Stimulated activated CD4-positive, alpha-beta T cell treated with anti-CD3 and anti-CD28 coated beads, Interleukin-12 subunit alpha, Interleukin-12 subunit beta, amount 100 ng/mL, for 24 hours (primary cell): ENCODE data around the gene KRT83.
"Not testable (repeated sequence)": the region's sequence is repeated elsewhere in the genome, so short reads cannot be mapped to it uniquely, and the experiment has no call there.

Experiments used
- DNase-seq, 2 experiments: peaks; one replicate each; pipeline ENCODE4 v3.0.0-alpha.2; 2020; ENCODE audit warnings: low read depth in 2 of 2

KRT83 gene

DNA sequence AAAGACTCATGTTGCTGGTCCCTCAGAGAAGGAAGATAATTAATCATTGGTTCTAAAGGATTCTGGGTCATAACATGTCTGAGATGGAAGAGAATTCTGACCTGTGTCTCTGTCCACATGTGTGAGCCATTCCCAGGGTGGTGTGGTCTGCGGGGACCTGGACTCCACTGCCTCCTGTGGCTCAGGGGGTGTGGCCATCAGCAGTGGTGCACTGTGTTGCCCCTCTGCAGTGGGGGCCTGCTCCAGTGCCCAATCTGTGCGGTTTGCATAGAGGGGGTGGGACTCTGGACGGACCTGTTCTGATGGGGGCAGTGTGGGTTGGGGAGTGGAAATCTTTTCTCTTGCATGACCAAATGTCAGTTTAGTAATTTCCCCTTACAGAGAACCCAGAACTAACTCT, 32.6 kb upstream of the KRT83 start:
- no peak for DNase-seq

DNA sequence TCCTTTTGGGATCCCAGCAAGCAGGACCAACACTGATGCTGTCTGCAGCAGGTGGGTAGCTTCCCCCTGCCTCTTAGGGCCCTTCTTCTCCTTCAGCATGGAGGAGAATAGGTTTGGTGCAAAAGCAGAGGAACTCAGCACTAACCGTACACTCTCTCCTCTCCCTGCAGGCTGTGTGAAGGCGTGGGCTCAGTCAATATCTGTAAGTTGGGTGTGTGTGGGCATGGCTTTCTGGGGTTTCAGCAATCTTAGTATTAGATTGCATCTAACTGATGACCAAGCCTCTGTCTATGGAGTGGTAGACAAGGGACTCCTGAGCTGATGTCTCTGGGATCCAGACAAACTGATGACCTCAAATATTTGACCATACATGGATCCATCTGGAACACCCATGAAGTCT, 31.8 kb upstream of the KRT83 start:
- DNase-seq, result no peak

GRCh38 chr12:52351196-52352059, 30.2 kb upstream of the KRT83 start:
- DNase-seq, result no peak

GRCh38 chr12:52350786-52351185, 29.6 kb upstream of the KRT83 start:
- DNase-seq, result no peak

DNA sequence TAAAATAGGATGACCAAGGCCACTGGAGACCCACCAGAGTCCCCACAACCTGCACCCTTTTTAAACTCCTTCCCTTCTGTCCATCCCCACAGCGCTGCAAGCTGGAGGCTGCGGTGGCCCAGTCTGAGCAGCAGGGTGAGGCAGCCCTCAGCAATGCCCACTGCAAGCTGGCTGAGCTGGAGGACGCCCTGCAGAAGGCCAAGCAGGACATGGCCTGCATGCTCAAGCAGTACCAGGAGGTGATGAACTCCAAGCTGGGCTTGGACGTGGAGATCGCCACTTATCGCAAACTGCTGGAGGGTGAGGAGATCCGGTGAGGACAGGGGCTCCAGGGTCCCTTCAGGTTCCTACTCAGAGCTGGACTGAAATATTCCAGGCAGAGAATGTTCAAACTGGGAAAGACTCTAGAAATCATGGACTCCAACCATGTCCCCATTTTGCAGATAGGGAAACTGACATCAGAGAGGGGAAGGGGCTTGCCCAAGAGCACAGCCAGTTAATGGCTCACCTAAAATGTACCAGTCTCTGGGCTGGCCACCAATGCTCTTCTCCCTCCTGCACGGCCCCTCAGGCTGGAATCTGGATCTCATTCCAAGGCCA, 28.9 kb upstream of the KRT83 start:
- DNase-seq, result no peak

- DNase-seq, result no peak
Observed at GRCh38 chr12:52349196-52349595, 28.0 kb upstream of the KRT83 start.

DNA sequence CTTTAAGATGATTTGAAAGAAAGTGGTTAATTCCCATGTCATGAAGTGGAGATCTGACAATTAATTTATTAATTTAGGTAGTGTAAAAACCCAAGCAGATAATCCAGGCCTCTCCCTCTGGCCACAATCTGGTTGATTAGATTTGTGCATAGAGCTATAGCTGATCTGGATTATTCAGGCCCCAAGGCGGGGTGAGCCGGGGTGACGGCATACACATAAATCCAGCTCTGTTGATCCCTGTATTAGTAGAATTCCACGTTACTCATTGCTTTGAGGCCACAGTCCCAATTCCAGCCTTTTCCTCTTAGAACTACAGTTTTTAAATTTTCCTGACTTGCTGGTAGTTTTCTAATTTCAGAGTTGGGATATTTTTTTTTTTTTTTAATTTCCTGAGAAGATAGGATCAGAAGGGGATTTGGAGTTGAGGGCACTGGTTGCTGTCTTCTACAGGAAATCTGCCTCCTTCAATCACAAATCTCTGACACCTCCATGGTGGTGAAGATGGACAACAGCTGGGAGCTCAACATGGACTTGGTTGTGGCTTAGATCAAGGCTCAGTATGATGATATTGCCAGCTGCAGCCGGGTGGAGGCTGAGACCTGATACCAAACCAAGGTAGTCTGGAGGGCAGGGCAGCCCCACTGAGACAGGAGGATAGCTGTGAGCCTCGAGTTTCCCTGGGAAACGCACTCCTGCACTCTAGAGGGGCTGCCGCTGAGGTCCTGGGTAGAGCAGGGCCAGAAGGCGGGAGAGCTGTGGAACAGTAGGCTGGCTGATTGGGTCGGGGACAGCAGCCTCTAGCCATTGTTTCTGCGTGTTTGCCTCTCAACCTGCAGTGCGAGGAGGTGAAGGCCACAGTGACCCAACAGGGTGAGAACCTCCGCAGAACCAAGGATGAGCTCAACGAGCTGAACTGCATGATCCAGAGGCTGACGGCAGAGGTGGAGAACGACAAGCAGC, 26.6 kb upstream of the KRT83 start:
- DNase-seq, result no peak

DNA sequence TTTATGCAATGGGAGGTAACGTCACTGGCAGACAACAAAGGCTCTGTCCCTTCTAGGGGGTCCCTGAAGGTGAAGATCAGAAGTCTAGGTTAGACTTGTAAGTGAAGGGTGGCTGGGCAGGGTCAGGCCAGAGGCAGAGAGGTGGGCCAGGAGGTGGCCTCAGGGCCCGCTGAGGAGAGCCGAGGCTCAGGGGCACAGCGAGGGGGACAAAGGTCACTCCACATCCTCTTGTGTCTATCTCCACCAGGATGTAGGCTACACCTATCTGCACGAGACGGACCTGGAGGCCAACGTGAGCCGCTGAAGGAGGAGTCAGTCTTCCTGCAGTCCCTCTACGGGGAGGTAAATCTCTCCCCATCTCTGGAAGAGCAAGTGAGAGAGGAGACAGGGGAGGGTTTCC, 25.8 kb upstream of the KRT83 start:
- no peak for DNase-seq

- DNase-seq, result no peak
Observed at GRCh38 chr12:52346593-52346992, 25.4 kb upstream of the KRT83 start.

DNA sequence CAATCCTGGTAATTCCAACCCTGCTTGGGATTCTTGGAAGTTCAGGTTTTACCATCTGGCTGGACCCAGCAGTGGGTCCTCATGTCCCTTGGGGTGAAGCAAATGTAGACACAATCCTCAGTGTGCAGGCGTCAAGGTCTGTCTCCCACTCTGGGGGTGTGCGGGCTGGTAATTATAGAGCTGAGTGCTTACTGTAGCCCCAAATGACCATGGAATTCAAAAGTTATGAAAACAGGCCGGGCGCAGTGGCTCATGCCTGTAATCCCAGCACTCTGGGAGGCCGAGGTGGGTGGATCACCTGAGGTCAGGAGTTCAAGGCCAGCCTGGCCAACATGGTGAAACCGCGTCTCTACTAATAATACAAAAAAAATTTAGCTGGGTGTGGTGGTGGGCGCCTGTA, 23.8 kb upstream of the KRT83 start:
- DNase-seq, result not testable (repeated sequence)

DNA sequence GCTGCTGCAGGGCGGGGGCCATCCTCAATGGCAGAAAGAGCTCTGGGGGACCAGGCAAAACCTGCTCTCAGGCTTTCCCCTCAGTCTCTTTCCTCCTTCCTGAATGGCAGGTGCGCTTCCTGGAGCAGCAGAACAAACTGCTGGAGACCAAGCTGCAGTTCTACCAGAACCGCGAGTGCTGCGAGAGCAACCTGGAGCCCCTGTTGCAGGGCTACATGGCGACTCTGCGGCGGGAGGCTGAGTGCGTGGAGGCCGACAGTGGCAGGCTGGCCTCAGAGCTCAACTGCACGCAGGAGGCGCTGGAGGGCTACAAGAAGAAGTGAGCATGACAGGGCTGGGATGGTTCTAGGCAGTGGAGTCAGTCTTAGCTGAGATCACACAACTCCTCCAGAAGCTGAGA, 22.9 kb upstream of the KRT83 start:
- no peak for DNase-seq

DNA sequence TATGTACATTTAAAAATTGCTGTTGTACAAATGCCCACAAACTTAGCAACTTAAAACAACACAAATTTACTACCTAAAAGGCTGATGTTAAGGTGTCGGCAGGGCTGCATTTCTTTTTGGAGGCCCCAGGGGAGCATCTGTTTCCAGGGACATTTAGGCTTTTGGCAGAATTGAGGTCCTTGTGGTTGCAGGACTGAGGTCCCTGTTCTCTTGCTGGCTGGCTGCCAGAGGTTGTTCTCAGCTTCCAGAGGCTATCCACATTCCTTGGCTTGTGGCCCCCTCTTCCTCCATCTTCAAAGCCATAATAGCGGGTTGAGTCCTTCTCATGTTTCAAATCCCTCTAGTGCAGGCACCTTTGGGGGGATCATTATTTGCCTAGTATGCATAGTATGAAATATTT, 22.4 kb upstream of the KRT83 start:
- DNase-seq, result no peak

GRCh38 chr12:52342781-52343490, 21.7 kb upstream of the KRT83 start:
- no peak for DNase-seq

DNA sequence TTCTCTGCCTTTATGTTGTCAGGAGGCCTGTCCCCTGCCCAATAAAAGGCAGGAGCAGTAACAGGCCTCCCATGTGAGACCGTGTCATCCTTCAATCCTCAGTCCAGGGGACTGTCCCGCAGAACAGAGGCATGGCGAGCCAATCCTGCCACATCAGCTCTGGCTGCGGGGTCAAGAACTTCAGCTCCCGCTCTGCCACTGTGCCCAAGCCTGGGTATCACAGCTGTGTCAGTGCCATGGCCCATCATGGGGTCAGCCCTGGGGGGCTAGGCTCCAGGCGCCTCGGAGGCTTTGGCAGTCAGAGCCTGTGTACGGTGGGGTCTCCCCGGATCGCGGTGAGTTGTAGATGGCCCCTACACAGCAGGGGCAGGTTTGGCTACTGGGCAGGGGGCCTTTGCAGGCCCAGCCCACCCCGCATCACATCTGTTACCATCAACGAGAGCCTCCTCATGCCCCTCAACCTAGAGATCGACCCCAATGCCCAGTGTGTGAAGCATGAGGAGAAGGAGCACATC, 19.9 kb upstream of the KRT83 start:
- DNase-seq, result no peak

- no peak for DNase-seq
Observed at GRCh38 chr12:52338241-52338960, 17.2 kb upstream of the KRT83 start.

DNA sequence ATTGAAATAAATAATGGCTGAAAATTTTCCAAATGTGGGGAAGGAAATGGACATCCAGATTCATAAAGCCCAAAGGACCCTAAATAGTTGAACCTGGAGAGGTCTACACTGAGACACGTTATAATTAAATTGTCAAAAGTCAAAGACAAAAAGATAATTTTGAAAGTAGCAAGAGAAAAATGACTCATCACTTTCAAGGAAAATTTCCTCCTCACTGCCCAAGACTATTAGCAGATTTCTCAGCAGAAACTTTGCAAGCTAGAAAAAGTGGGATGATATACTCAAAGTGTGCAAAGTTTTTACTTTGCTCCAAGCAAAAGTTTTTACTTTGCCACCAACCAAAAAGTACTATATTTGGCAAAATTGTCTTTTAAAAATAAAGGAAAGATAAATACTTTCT, 15.9 kb upstream of the KRT83 start:
- DNase-seq, result no peak

- no peak for DNase-seq
Observed at GRCh38 chr12:52336641-52337040, 15.4 kb upstream of the KRT83 start.

- DNase-seq, result no peak
Observed at GRCh38 chr12:52335598-52336262, 14.5 kb upstream of the KRT83 start.

GRCh38 chr12:52334185-52334584, 13.0 kb upstream of the KRT83 start:
- no peak for DNase-seq

- no peak for DNase-seq
Observed at GRCh38 chr12:52333321-52333720, 12.1 kb upstream of the KRT83 start.
